H1 (cell line): ENCODE data around the gene ZRANB3. TPM values are rescaled to one million over a fixed set of nuclear protein-coding genes. Genes with fewer than 3 reads are reported as not detected.

Experiments used
- CTCF ChIA-PET: fragments of 300-600 bp; sonication (Branson Sonifier 250); formaldehyde crosslinking; loops from one replicate; lab custom pipeline; 2021; ENCODE audit not compliant: partially characterized antibody; lab: Charles Lee
- POLR2A ChIA-PET: fragments of 300-600 bp; sonication (Branson Sonifier 250); formaldehyde crosslinking; loops from one replicate; lab custom pipeline; 2021; ENCODE audit warnings: inconsistent platforms; ENCODE audit not compliant: partially characterized antibody; lab: Charles Lee
- DNase-seq, 2 experiments: peaks; one replicate each; pipeline versions ENCODE4 v3.0.0 to v3.0.0-alpha.2; 2010 to 2022; ENCODE audit warnings: low spot score in 2 of 2, low read depth in 1 of 2, mixed read lengths in 1 of 2
- FAIRE-seq: peaks from 2 replicates; lab custom pipeline; 2011; peaks lifted over from hg19 to GRCh38; lab: Jason Lieb, UNC
- H2AFZ ChIP-seq: 2 replicates; pipeline ENCODE4 v1.8.1; 2012; ENCODE audit warnings: low read length, inconsistent platforms
- H2AK5ac ChIP-seq: 2 replicates; pipeline ENCODE4 v1.6.1; 2013; ENCODE audit warnings: low read depth, low read length
- H2BK120ac ChIP-seq: replicated peaks from 2 replicates; pipeline ENCODE3; 2013; ENCODE audit warnings: low read depth, low read length, inconsistent platforms
- H2BK12ac ChIP-seq: 2 replicates; pipeline ENCODE4 v1.6.1; 2013; ENCODE audit warnings: low read depth, low read length
- H2BK15ac ChIP-seq: 2 replicates; pipeline ENCODE4 v1.6.1; 2013; ENCODE audit warnings: low read length
- H2BK20ac ChIP-seq: 2 replicates; pipeline ENCODE4 v1.6.1; 2013; ENCODE audit warnings: low read length
- H2BK5ac ChIP-seq: 2 replicates; pipeline ENCODE4 v1.6.1; 2013; ENCODE audit warnings: low read depth, low read length
- H3K14ac ChIP-seq: 2 replicates; pipeline ENCODE4 v1.6.1; 2013; ENCODE audit warnings: inconsistent platforms; ENCODE audit not compliant: insufficient read length
- H3K18ac ChIP-seq: 2 replicates; pipeline ENCODE4 v1.6.1; 2013; ENCODE audit warnings: low read length; ENCODE audit errors: extremely low read depth
- H3K23ac ChIP-seq: 2 replicates; pipeline ENCODE4 v1.6.1; 2013; ENCODE audit warnings: inconsistent platforms; ENCODE audit not compliant: insufficient read length
- H3K23me2 ChIP-seq: 2 replicates; pipeline ENCODE4 v1.6.1; 2013; ENCODE audit warnings: low read depth, low read length
- H3K27ac ChIP-seq: 2 replicates; pipeline ENCODE4 v1.6.1; 2011; ENCODE audit warnings: low read depth, low read length, inconsistent platforms
- H3K27me3 ChIP-seq, 4 experiments: replicated peaks in 1 of 4; 1 replicate in 1 of 4; 2 replicates in 3 of 4; pipeline versions ENCODE4 v1.6.1 to v1.8.1; 2011 to 2013; ENCODE audit warnings: low read length in 3 of 4, mild to moderate bottlenecking in 3 of 4, inconsistent platforms in 2 of 4, mixed read lengths in 2 of 4, moderate library complexity in 1 of 4; ENCODE audit not compliant: control insufficient read depth in 3 of 4, insufficient read depth in 3 of 4; ENCODE audit errors: extremely low read depth in 1 of 4
- H3K36me3 ChIP-seq, 4 experiments: 2 replicates each; pipeline versions ENCODE4 v1.6.1 to v1.8.1; 2011 to 2013; ENCODE audit warnings: mild to moderate bottlenecking in 4 of 4, low read length in 3 of 4, moderate library complexity in 2 of 4, control low read depth in 1 of 4, inconsistent platforms in 1 of 4; ENCODE audit not compliant: insufficient read depth in 4 of 4, control insufficient read depth in 2 of 4
- H3K4ac ChIP-seq: replicated peaks from 2 replicates; pipeline ENCODE3; 2013; ENCODE audit warnings: low read length, low read depth, mixed read lengths, inconsistent platforms; ENCODE audit not compliant: insufficient read length
- H3K4me1 ChIP-seq, 4 experiments: replicated peaks in 1 of 4; 1 replicate in 1 of 4; 2 replicates in 3 of 4; pipeline versions ENCODE4 v1.6.1 to v1.8.1; 2011 to 2013; ENCODE audit warnings: low read length in 3 of 4, inconsistent platforms in 2 of 4, mixed read lengths in 1 of 4; ENCODE audit not compliant: insufficient read depth in 4 of 4, control insufficient read depth in 3 of 4
- H3K4me2 ChIP-seq, 2 experiments: 2 replicates each; pipeline versions ENCODE4 v1.6.1 to v1.8.1; 2011 to 2013; ENCODE audit warnings: low read depth in 2 of 2, low read length in 2 of 2, control low read depth in 1 of 2, inconsistent platforms in 1 of 2, mild to moderate bottlenecking in 1 of 2; ENCODE audit not compliant: insufficient read depth in 1 of 2
- H3K4me3 ChIP-seq, 4 experiments: fragments of 200-600, 300-600 bp in 1 of 4; sonication (generic), shearing (Covaris generic), sonication (Bioruptor Twin) in 1 of 4; 2 replicates each; pipeline versions ENCODE4 v1.5.1 to v1.8.1; 2011 to 2016; ENCODE audit warnings: low read length in 4 of 4, low read depth in 3 of 4, control low read depth in 2 of 4, inconsistent platforms in 2 of 4, mild to moderate bottlenecking in 2 of 4, mixed read lengths in 1 of 4, moderate library complexity in 1 of 4; ENCODE audit not compliant: insufficient read depth in 2 of 4; ENCODE audit errors: extremely low read depth in 1 of 4
- H3K56ac ChIP-seq: replicated peaks from 2 replicates; pipeline ENCODE3; 2013; ENCODE audit warnings: low read depth, mild to moderate bottlenecking, mixed read lengths, low read length, inconsistent platforms; ENCODE audit not compliant: insufficient read length
- H3K79me1 ChIP-seq: 2 replicates; pipeline ENCODE4 v1.6.1; 2013; ENCODE audit warnings: low read depth, low read length, control low read depth
- H3K79me2 ChIP-seq, 2 experiments: 2 replicates each; pipeline versions ENCODE4 v1.6.1 to v1.8.1; 2012 to 2013; ENCODE audit warnings: low read length in 2 of 2, mild to moderate bottlenecking in 2 of 2, inconsistent platforms in 1 of 2; ENCODE audit not compliant: insufficient read depth in 2 of 2, control insufficient read depth in 1 of 2
- H3K9ac ChIP-seq, 4 experiments: replicated peaks in 1 of 4; 1 replicate in 1 of 4; 2 replicates in 3 of 4; pipeline versions ENCODE4 v1.6.1 to v1.8.1; 2011 to 2013; ENCODE audit warnings: low read depth in 3 of 4, low read length in 3 of 4, control low read depth in 2 of 4, mild to moderate bottlenecking in 2 of 4, moderate library complexity in 2 of 4, inconsistent platforms in 1 of 4; ENCODE audit errors: extremely low read depth in 1 of 4
- H3K9me3 ChIP-seq, 2 experiments: 2 replicates each; pipeline versions ENCODE4 v1.6.1 to v1.8.1; 2012 to 2013; ENCODE audit warnings: mild to moderate bottlenecking in 2 of 2, moderate library complexity in 2 of 2, control low read depth in 1 of 2, inconsistent platforms in 1 of 2, low read depth in 1 of 2, low read length in 1 of 2, mixed read lengths in 1 of 2; ENCODE audit not compliant: insufficient read depth in 2 of 2
- H4K20me1 ChIP-seq, 2 experiments: replicated peaks in 1 of 2; 2 replicates each; pipeline versions ENCODE3 to v1.8.1; 2011 to 2013; ENCODE audit warnings: inconsistent platforms in 2 of 2, low read length in 2 of 2, mild to moderate bottlenecking in 1 of 2; ENCODE audit not compliant: insufficient read depth in 2 of 2, control insufficient read depth in 1 of 2
- H4K5ac ChIP-seq: 2 replicates; pipeline ENCODE4 v1.6.1; 2013; ENCODE audit warnings: low read length, low read depth, mixed read lengths, inconsistent platforms; ENCODE audit not compliant: insufficient read length
- H4K8ac ChIP-seq: 2 replicates; pipeline ENCODE4 v1.8.0; 2013; ENCODE audit warnings: mild to moderate bottlenecking, moderate library complexity, low read length, inconsistent platforms; ENCODE audit not compliant: insufficient read depth; ENCODE audit errors: extremely low read depth
- H4K91ac ChIP-seq: replicated peaks from 2 replicates; pipeline ENCODE3; 2013; ENCODE audit warnings: low read length, mixed read lengths, inconsistent platforms; ENCODE audit not compliant: insufficient read length
- BCL11A ChIP-seq, 2 experiments: IDR thresholded peaks; one replicate each; pipeline ENCODE4 v1.6.1; 2011; ENCODE audit warnings: low read depth in 2 of 2, low read length in 2 of 2, mild to moderate bottlenecking in 2 of 2
- CREB1 ChIP-seq: IDR thresholded peaks from 2 replicates; pipeline ENCODE4 v1.6.1; 2012; ENCODE audit warnings: inconsistent platforms
- CTBP2 ChIP-seq: IDR thresholded peaks from 2 replicates; pipeline ENCODE4 v1.7.0; 2011; ENCODE audit warnings: borderline replicate concordance, mild to moderate bottlenecking, moderate library complexity, mixed read lengths, low read length; ENCODE audit not compliant: insufficient read depth, insufficient read length
- POU5F1 ChIP-seq: IDR thresholded peaks from 2 replicates; pipeline ENCODE4 v1.6.1; 2011; ENCODE audit warnings: low read depth, mild to moderate bottlenecking, low read length, moderate library complexity
- SIRT6 ChIP-seq: IDR thresholded peaks from one replicate; pipeline ENCODE4 v1.7.1; 2012; ENCODE audit warnings: low read length, inconsistent platforms
- polyA plus RNA-seq, 7 experiments: library from polyadenylated mRNA; depleted of rRNA in 3 of 7; stranded (reverse) in 5 of 7; unstranded in 2 of 7; fragments of >200 nt in 5 of 7; fragments of 200-250 nt in 2 of 7; gene quantifications; 1 replicate in 5 of 7; 2 replicates in 1 of 7; 4 replicates in 1 of 7; pipeline versions ENCODE4 v1.2.1 to v1.2.3, GENCODE V29; 2011 to 2013; ENCODE audit warnings: missing spikeins in 2 of 7, mixed read lengths in 2 of 7
- total RNA-seq: library from RNA; stranded (reverse); fragmentation: NEBNext Ultra II Directional; extraction: Animal tissue kit (Norgen Biotek cat#: 25700); gene quantifications from 2 replicates; pipeline ENCODE4 v1.2.1, GENCODE V29; 2021
- TF ChIP-seq, protein P1 (sequence below): IDR thresholded peaks from 2 replicates; pipeline ENCODE4 v1.6.1; 2012; ENCODE audit warnings: inconsistent platforms

ZRANB3 gene
- total and polyA plus RNA-seq, 2 of the 8 experiments (the other 6 are each of a cell fraction or from before 2014, with no cell fraction given): 4.5 to 19.3 TPM

DNA sequence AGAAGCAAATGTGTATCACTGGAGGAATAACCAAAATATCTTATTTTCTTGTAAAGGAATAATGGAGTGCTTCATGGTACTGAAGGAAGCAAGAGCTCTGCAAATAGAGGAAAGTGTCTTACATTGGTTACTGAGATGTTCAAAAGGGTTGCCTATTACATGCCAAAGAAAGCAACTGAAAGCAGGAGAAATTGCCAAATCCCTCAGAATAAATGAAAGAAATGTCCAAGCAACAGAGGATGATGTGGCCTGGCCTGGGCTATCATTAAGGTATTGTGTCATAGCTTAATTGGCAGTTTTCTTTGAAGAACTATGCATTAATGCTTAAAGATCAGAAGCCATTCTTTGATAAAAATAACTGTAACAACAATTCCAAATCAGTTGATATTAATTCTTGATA is 305.2 kb downstream of the ZRANB3 start:
- H3K18ac ChIP-seq: no peak overlapping the region
- H4K20me1 ChIP-seq: no peaks in the 10 kb centered on the region
- TF ChIP-seq, protein P1, sequence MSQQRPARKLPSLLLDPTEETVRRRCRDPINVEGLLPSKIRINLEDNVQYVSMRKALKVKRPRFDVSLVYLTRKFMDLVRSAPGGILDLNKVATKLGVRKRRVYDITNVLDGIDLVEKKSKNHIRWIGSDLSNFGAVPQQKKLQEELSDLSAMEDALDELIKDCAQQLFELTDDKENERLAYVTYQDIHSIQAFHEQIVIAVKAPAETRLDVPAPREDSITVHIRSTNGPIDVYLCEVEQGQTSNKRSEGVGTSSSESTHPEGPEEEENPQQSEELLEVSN: no peak
- TF ChIP-seq CTBP2 (no peak), CREB1 (no peak), POU5F1 (no peak), BCL11A (IDR thresholded peaks at IDR 0.05; ENCODE audit: low read depth in 2 of 2, low read length in 2 of 2) (no peak), SIRT6 (no peak)

More for the DNA sequence above, 305.2 kb downstream of the ZRANB3 start:
- no peak overlapping the region for H3K14ac ChIP-seq
- peaks cover 0 to 3% (median 0%) of the 10 kb centered on the region in 4 experiments; a peak in 1 of 8 replicates for H3K36me3 ChIP-seq
- no peak overlapping the region for H2BK20ac ChIP-seq
- no peak overlapping the region for H2BK12ac ChIP-seq
- ChIA-PET POLR2A (no interaction called here), CTCF (interaction anchor here (0.9 kb wide), 1 partner anchor 572 kb away, joined by 3 read pairs; no protein-coding TSS in a partner anchor)
- FAIRE-seq (no peak), DNase-seq (no peak)
- no peak overlapping the region for H3K27ac ChIP-seq
- no peaks in the 10 kb centered on the region for H3K4me1 ChIP-seq
- H3K56ac ChIP-seq: no peak overlapping the region
- H3K27me3 ChIP-seq: no peaks in the 10 kb centered on the region
- H2BK15ac ChIP-seq: no peak overlapping the region
- H2AFZ ChIP-seq: no peak overlapping the region
- no peak overlapping the region for H4K8ac ChIP-seq
- H4K91ac ChIP-seq: no peak overlapping the region
- H2BK5ac ChIP-seq: no peak overlapping the region
- no peak overlapping the region for H3K4me3 ChIP-seq
- no peak overlapping the region for H3K9ac ChIP-seq
- H2AK5ac ChIP-seq: no peak overlapping the region
- no peaks in the 10 kb centered on the region for H3K79me2 ChIP-seq
- H3K4me2 ChIP-seq: no peak overlapping the region
- no peak overlapping the region for H3K4ac ChIP-seq
- H4K5ac ChIP-seq: no peak overlapping the region
- peaks cover 0 to 3% of the 10 kb centered on the region in 2 experiments; a peak in 2 of 4 replicates for H3K9me3 ChIP-seq
- no peak overlapping the region for H2BK120ac ChIP-seq
- no peaks in the 10 kb centered on the region for H3K79me1 ChIP-seq
- H3K23me2 ChIP-seq: no peaks in the 10 kb centered on the region
- no peak overlapping the region for H3K23ac ChIP-seq
